ENCODE results near the gene GALNT9.

GRCh38 chr12:132344181-132344580 lies 14.8 kb upstream of the GALNT9 start:
- TF ChIP-seq POLR2A (IDR thresholded peaks at IDR 0.05) (no peak), CTCF (IDR thresholded peaks at IDR 0.05) (no peak)

All from tibial nerve (tissue), 3 donors.